Measurements from ENCODE around the gene NOVA1. TPM values are rescaled to one million over a fixed set of nuclear protein-coding genes. Genes with fewer than 3 reads are reported as not detected.

Gene NOVA1
- total and polyA plus RNA-seq, 2 of the 4 experiments (the other 2 are of a cell fraction): 0.90 to 3.0 TPM

- dilution Hi-C loops (cut with HindIII; ENCODE audit: low sequenced_read_pairs, unreplicated experiment) (no loop called here), in situ Hi-C loops (cut with MboI; ENCODE audit: low sequenced_read_pairs) (no loop called here), intact Hi-C loops (cut with micrococcal nuclease) (loop anchor here (5.0 to 10.0 kb wide), 2 partner anchors 206 to 314 kb away; no protein-coding TSS in a partner anchor)
- Histone ChIP-seq H3K79me1 (ENCODE audit: low read depth in 1 of 2, low read length in 2 of 2) (no peaks in the 10 kb centered on the region; a peak in 1 of 4 replicates), H3K23ac (ENCODE audit: low read depth, low read length) (no peak overlapping the region), H2AK5ac (ENCODE audit: low read depth, low read length) (no peak overlapping the region), H3K14ac (replicated peaks; ENCODE audit: low read depth, low read length) (no peak overlapping the region), H3K4me2 (ENCODE audit: low read depth, low read length) (peak overlapping the region; percentile 94), H3K9ac (ENCODE audit: low read depth, low read length) (no peak overlapping the region; the same call in 1 of the 2 replicates), H3K18ac (ENCODE audit: low read depth, low read length) (no peak overlapping the region), H2BK120ac (ENCODE audit: low read depth, low read length) (no peak overlapping the region), H4K91ac (ENCODE audit: insufficient read depth, low read depth, low read length) (no peak overlapping the region), H3K9me1 (ENCODE audit: insufficient read depth, low read length) (no peaks in the 10 kb centered on the region), H3K4ac (ENCODE audit: low read depth, low read length) (no peak overlapping the region), H3K56ac (ENCODE audit: extremely low read depth, insufficient read depth, low read length) (no peak overlapping the region), H4K5ac (ENCODE audit: low read depth, low read length) (no peak overlapping the region), H2BK15ac (ENCODE audit: low read depth, low read length) (no peak overlapping the region), H4K8ac (ENCODE audit: low read depth in 2 of 2, low read length in 2 of 2) (no peak overlapping the region), H3K4me1 (ENCODE audit: control insufficient read depth, insufficient read depth, low read length) (no peaks in the 10 kb centered on the region), H2BK20ac (ENCODE audit: low read depth, low read length) (no peak overlapping the region), H3K27me3 (ENCODE audit: control insufficient read depth, insufficient read depth, low read length) (peaks cover 8% of the 10 kb centered on the region), H4K20me1 (ENCODE audit: insufficient read depth, low read length) (no peaks in the 10 kb centered on the region), H2AFZ (replicated peaks; ENCODE audit: low read length, poor library complexity) (peak overlapping the region; percentile 92), H3K27ac (ENCODE audit: insufficient read depth, low read length) (no peak overlapping the region), H2AK9ac (replicated peaks; ENCODE audit: low read depth, low read length, poor library complexity) (no peak overlapping the region), H2BK5ac (ENCODE audit: low read depth, low read length, poor library complexity, severe bottlenecking) (no peak overlapping the region), H3K4me3 (ENCODE audit: insufficient read depth, low read depth, low read length) (peak overlapping the region; percentile 95), H3K9me3 (ENCODE audit: control insufficient read depth, insufficient read depth, low read length) (no peaks in the 10 kb centered on the region), H3K36me3 (ENCODE audit: control insufficient read depth, insufficient read depth, low read length) (no peaks in the 10 kb centered on the region)
- ChIA-PET CTCF (no interaction called here), POLR2A (ENCODE audit: unreplicated experiment) (no interaction called here)
- no TSS peak for BruUV-seq (replicated peaks)
- TF ChIP-seq ELK1 (IDR thresholded peaks at IDR 0.05; ENCODE audit: borderline replicate concordance, low read depth, low read length) (no peak), USF2 (IDR thresholded peaks at IDR 0.05; ENCODE audit: low read depth, low read length) (no peak), RFX5 (IDR thresholded peaks at IDR 0.05; ENCODE audit: low read depth, low read length) (no peak)
- ATAC-seq (ENCODE audit: low read depth) (no peak), DNase-seq (no peak)
- WGBS, 2 experiments (ENCODE audit: extremely low coverage in 2 of 2, insufficient read length in 1 of 2): 0% methylated on average over 8 of the region's 18 CpGs; no CpG with 5 or more reads in 1 of the 2 experiments
These were observed 869 bp upstream of the NOVA1 start for GRCh38 chr14:26598672-26599131.
